ENCODE results near the gene ETFA. TPM values are rescaled to one million over a fixed set of nuclear protein-coding genes. Genes with fewer than 3 reads are reported as not detected.

Gene ETFA
- total and polyA plus RNA-seq, 10 of the 15 experiments (the other 5 are each of a cell fraction or from before 2014, with no cell fraction given): 114 to 331 (median 152) TPM

DNA sequence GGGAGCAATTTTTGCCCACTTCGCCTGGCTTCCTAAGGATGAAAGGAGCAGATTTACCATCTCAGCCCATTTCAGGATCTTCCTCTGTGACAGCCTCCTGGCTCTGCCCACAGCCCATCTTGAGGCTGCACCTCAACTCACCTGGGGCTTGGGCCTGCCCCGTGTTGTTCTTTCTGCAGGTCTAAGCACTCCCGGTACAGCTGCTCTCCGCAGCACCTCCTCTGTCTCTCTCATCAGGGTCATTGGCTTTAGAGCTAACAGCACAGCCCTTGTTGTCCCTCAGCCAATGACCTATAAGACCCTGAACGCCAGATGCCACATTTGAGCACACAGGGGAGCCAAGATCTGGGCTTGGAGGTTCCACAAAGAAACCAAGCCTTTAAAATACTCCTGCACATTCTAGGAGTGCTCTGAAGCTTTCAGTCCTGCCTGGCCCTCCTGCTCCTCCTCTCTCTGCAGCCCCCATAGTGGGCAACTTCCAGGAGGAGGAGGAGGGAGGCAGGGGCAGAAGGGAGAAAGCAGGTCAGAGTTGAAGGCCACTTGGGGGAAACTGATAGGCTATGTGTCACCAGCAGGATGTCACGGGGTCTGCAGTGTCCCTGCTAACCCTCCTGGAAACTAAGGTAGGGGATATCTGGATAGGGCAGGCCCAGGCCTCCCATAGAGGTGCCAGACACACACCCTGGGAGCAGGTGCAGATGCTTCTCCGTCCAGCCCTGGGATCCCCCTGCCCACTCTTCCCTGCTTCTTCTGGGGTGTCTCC is 115.6 kb downstream of the ETFA start (continued):
- TF ChIP-seq, protein P1, sequence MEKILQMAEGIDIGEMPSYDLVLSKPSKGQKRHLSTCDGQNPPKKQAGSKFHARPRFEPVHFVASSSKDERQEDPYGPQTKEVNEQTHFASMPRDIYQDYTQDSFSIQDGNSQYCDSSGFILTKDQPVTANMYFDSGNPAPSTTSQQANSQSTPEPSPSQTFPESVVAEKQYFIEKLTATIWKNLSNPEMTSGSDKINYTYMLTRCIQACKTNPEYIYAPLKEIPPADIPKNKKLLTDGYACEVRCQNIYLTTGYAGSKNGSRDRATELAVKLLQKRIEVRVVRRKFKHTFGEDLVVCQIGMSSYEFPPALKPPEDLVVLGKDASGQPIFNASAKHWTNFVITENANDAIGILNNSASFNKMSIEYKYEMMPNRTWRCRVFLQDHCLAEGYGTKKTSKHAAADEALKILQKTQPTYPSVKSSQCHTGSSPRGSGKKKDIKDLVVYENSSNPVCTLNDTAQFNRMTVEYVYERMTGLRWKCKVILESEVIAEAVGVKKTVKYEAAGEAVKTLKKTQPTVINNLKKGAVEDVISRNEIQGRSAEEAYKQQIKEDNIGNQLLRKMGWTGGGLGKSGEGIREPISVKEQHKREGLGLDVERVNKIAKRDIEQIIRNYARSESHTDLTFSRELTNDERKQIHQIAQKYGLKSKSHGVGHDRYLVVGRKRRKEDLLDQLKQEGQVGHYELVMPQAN (conservative IDR thresholded peaks at IDR 0.05): no peak
- TF ChIP-seq STAT1 (conservative IDR thresholded peaks at IDR 0.05): no peak
- TF ChIP-seq YBX1 (IDR thresholded peaks at IDR 0.05): no peak
- no peak for TF ChIP-seq TARDBP (IDR thresholded peaks at IDR 0.05; ENCODE audit: borderline replicate concordance)
- TF ChIP-seq POLR2AphosphoS5 (IDR thresholded peaks at IDR 0.05; ENCODE audit: low read length): no peak
- no peak for TF ChIP-seq YY1 (IDR thresholded peaks at IDR 0.05; ENCODE audit: low read depth, low read length)
- TF ChIP-seq, protein P2, sequence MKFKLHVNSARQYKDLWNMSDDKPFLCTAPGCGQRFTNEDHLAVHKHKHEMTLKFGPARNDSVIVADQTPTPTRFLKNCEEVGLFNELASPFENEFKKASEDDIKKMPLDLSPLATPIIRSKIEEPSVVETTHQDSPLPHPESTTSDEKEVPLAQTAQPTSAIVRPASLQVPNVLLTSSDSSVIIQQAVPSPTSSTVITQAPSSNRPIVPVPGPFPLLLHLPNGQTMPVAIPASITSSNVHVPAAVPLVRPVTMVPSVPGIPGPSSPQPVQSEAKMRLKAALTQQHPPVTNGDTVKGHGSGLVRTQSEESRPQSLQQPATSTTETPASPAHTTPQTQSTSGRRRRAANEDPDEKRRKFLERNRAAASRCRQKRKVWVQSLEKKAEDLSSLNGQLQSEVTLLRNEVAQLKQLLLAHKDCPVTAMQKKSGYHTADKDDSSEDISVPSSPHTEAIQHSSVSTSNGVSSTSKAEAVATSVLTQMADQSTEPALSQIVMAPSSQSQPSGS (IDR thresholded peaks at IDR 0.05; ENCODE audit: low read length): no peak
- TF ChIP-seq, protein P3, sequence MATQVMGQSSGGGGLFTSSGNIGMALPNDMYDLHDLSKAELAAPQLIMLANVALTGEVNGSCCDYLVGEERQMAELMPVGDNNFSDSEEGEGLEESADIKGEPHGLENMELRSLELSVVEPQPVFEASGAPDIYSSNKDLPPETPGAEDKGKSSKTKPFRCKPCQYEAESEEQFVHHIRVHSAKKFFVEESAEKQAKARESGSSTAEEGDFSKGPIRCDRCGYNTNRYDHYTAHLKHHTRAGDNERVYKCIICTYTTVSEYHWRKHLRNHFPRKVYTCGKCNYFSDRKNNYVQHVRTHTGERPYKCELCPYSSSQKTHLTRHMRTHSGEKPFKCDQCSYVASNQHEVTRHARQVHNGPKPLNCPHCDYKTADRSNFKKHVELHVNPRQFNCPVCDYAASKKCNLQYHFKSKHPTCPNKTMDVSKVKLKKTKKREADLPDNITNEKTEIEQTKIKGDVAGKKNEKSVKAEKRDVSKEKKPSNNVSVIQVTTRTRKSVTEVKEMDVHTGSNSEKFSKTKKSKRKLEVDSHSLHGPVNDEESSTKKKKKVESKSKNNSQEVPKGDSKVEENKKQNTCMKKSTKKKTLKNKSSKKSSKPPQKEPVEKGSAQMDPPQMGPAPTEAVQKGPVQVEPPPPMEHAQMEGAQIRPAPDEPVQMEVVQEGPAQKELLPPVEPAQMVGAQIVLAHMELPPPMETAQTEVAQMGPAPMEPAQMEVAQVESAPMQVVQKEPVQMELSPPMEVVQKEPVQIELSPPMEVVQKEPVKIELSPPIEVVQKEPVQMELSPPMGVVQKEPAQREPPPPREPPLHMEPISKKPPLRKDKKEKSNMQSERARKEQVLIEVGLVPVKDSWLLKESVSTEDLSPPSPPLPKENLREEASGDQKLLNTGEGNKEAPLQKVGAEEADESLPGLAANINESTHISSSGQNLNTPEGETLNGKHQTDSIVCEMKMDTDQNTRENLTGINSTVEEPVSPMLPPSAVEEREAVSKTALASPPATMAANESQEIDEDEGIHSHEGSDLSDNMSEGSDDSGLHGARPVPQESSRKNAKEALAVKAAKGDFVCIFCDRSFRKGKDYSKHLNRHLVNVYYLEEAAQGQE (IDR thresholded peaks at IDR 0.05; ENCODE audit: low read depth, low read length): no peak

All from GM12878 (cell line).